Stimulated activated CD4-positive, alpha-beta T cell treated with anti-CD3 and anti-CD28 coated beads, Interleukin-2, amount 100 ng/mL, for 24 hours (primary cell): ENCODE results near the gene SPATA1.
"Not testable (repeated sequence)": the region's sequence is repeated elsewhere in the genome, so short reads cannot be mapped to it uniquely, and the experiment has no call there.

Source experiments
- DNase-seq, 2 donors: peaks; one replicate each; pipeline ENCODE4 v3.0.0-alpha.2; 2020

The SPATA1 gene

GRCh38 chr1:84509029-84509428 is 2.8 kb downstream of the SPATA1 start:
- DNase-seq, result no peak

GRCh38 chr1:84510165-84510564 is 4.0 kb downstream of the SPATA1 start:
- no peak for DNase-seq

- no peak for DNase-seq
Observed at GRCh38 chr1:84510668-84511067, 4.5 kb downstream of the SPATA1 start.

- no peak for DNase-seq
Observed at GRCh38 chr1:84524590-84524989, 18.4 kb downstream of the SPATA1 start.

- no peak for DNase-seq
Observed at GRCh38 chr1:84525779-84526178, 19.6 kb downstream of the SPATA1 start.

- no peak for DNase-seq
Observed at GRCh38 chr1:84538599-84538998, 32.4 kb downstream of the SPATA1 start.

- no peak for DNase-seq
Observed at GRCh38 chr1:84539972-84540371, 33.8 kb downstream of the SPATA1 start.

GRCh38 chr1:84540759-84541158 is 34.6 kb downstream of the SPATA1 start:
- no peak for DNase-seq

GRCh38 chr1:84541679-84542078 is 35.5 kb downstream of the SPATA1 start:
- DNase-seq, result no peak

GRCh38 chr1:84550826-84551225 is 44.6 kb downstream of the SPATA1 start:
- DNase-seq, result no peak

GRCh38 chr1:84569216-84569615 is 63.0 kb downstream of the SPATA1 start:
- no peak for DNase-seq

GRCh38 chr1:84570436-84571149 is 64.4 kb downstream of the SPATA1 start:
- no peak for DNase-seq

- DNase-seq, result no peak
Observed at GRCh38 chr1:84571150-84571535, 65.0 kb downstream of the SPATA1 start.

GRCh38 chr1:84573481-84573966 is 67.3 kb downstream of the SPATA1 start:
- DNase-seq, result no peak

GRCh38 chr1:84573967-84574842 is 68.0 kb downstream of the SPATA1 start, which contains the start of gene CTBS:
TSS of gene CTBS (minus strand) at chr1:84574440. CDS start at chr1:84574415, 25 bp downstream.
- DNase-seq, result peak; percentile 85 to 87

GRCh38 chr1:84574936-84575335 is 68.8 kb downstream of the SPATA1 start:
- DNase-seq, result no peak

- DNase-seq, result no peak
Observed at GRCh38 chr1:84581648-84582047, 75.5 kb downstream of the SPATA1 start.

GRCh38 chr1:84582802-84583587 is 76.8 kb downstream of the SPATA1 start:
- DNase-seq, result no peak

- DNase-seq, result no peak
Observed at GRCh38 chr1:84583648-84584047, 77.5 kb downstream of the SPATA1 start.

GRCh38 chr1:84584126-84584525 is 77.9 kb downstream of the SPATA1 start:
- no peak for DNase-seq

- DNase-seq, result no peak
Observed at GRCh38 chr1:84585803-84586202, 79.6 kb downstream of the SPATA1 start.

GRCh38 chr1:84587099-84587498 is 80.9 kb downstream of the SPATA1 start:
- no peak for DNase-seq

- not testable (repeated sequence) for DNase-seq
Observed at GRCh38 chr1:84594959-84595358, 88.8 kb downstream of the SPATA1 start.
